GM21529 (cell line): Measurements from ENCODE around the gene CDKAL1.
A peak's percentile ranks its signal among the peaks of the same experiment; 100 is the strongest.
"Not testable (repeated sequence)": the region's sequence is repeated elsewhere in the genome, so short reads cannot be mapped to it uniquely, and the experiment has no call there.

Experiments used
- ATAC-seq: cut with Tn5 transposase; IDR thresholded peaks from one replicate; pipeline ENCODE4 v1.9.1; 2021; ENCODE audit not compliant: unreplicated experiment

CDKAL1 gene

DNA sequence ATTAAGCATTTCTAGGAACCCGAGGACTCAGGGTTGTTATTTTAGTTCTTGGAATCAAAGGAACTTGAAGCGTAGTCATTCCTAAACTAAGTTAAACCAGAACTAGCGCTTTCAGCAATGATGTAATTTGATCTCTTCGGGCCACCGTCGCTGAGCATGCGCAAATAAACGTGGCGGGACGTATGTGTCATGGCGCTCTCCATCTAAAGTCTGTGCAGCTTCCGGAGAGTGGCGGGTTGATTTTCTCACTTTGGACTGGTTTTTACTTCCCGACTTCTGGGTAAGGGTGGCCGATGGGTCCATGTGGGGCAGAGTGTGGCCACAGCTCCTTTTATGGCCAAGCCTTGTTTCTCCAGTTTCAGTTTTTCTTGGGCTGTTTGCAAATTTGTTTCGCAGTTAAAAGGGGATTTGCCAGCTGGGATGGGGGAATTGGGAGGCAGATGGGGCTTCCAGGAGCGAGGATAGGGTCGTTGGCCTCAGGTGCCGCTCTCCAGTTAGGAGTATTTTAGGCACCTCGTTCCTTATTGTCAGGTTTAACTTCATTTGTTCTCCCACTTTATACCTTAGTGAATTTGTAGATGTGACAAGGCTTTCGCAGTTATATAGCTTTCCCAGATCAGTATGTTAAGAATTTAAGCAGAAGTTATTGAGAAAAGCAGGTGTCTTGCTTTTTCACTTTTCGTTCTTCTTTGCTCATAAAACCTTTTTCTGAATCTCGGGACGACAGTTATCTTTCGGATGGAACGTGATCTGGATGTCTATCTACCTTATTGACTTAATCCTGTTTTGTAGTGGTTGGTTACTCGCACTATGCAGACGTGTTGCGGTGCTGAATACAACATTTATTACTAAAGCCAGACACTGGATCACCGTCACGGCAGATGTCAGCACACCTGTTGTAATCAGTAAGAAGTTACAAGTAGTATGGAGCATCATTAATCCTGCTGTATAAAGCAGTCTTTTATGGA, at the start of gene CDKAL1:
Gene CDKAL1 (plus strand): TSS at position 163 of the 968 bp plus-strand sequence. CDS start 11,894 bp downstream, outside the sequence.
- ATAC-seq, result peak; percentile 89

DNA sequence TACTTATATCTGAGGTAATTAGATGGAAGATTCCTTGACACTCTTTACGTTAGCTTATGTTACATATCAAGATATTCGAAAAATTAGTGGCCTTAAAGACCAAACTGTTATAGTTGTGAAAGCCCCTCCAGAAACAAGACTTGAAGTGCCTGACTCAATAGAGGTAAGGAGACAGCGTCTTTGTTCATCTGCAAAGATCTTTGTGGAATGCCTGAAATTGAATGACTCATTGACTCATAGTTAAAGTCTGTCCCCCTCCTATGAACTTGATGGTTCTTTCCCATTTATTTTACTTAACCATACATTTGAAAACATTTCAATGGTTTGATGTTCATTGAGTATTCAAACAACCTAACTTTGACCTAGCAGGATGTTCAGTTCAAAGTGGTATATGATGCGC, 47.6 kb upstream of the CDKAL1 start:
- ATAC-seq, result no peak

DNA sequence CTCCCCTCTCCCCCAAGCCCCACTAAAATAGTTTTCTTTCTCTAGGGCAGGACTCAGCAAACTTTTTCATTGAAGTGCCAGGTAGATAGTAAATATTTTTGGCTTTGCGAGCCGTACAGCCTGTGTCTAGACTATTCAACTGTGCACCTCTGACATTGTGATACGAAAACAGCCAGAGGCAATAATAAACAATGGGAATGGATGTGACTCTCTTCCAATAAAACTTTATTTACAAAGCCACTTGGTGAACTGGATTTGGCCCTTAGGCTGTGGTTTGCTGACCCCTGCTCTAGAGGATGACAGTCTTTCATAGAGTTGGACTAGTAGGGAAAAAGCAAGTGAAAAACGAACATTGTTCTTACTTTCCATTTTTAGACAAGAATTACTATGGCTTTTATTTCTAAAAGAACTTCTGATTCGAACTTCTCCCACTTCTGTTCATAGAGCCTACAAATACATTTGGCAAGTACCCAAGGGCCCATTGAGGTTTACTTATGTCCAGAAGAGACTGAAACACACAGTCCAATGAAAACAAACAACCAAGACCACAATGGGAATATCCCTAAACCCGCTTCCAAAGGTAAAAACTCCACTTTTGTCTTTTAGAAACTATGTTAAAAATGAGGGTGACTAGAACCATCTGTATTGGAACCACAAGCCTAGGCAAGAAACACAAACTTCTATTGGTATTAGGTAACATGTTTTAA, 46.4 kb upstream of the CDKAL1 start:
- no peak for ATAC-seq

DNA sequence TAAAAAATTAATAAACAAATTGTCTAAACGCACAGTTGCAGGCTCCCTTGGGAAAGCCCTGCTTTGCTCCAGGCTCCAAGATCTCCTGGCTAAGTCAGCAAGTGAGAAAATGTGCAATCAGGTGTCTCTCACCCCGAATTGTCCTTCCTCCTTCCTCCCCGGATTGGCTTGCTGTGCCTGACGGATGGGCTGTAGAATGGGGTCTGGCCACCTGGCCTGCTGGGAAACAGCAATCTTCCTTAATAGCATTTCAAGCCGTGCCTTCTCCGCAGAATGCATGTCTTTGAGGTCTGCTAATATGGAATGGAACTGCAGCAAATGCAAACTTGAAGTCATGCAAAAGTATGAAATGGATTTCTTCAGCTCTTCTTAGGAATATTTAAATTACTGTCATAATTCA, 43.7 kb upstream of the CDKAL1 start:
- ATAC-seq, result no peak

DNA sequence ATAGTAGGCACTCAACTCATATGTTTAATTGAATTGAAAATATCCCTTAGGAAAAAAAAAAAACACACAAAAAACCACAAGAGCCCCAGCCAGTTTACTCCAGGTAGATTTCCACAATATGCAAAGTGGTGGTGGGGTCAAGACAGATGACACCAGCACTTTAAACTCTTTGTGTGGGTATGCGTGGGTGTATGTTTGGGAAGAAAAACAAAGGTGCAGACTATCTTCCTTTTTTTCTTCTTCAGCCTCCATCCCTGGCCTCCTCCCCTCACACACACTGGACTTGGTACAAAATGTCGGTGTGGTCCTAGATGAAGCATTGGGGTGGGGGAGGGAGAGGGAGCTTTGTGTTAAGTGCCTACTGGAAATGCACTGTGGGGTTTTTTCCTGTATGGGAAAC, 42.2 kb upstream of the CDKAL1 start:
- ATAC-seq, result no peak

DNA sequence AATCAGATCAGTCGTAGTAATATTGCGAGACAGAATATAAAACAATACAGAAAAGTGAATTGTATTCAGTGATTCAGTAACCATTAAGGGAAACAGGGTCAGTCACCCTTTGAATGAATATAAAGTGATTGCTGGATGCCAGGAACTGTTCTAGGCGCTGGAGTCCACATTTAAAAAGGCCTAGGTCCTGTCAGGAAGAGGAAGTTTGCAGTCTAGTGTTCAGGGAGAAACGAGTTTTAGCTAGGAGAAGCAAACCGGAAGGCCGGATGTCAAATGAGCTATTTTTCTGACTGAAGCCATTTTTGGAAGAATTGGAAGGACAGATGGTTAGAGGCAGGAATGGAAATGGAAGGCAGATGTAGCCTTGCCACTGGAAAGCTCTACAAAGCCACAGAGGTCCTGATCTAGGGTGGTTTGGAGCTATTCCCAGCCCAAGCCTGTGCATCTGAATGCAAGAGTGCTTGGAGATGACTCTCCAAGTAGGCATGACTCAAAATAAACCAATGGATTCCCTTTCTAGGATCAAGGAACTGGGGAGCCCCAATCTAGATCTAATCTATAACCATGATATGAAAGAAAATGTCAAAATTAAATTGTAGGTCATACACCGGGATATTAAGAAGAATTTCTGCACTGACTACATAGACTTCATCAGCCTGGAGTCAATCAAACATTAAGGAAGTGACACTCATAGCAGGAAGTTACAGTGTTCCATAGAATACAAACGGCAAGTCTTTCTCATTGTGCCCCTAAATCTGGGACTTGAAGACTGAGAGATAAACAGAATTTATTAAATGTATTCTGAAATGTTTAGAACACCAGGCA, 36.8 kb upstream of the CDKAL1 start:
- no peak for ATAC-seq

DNA sequence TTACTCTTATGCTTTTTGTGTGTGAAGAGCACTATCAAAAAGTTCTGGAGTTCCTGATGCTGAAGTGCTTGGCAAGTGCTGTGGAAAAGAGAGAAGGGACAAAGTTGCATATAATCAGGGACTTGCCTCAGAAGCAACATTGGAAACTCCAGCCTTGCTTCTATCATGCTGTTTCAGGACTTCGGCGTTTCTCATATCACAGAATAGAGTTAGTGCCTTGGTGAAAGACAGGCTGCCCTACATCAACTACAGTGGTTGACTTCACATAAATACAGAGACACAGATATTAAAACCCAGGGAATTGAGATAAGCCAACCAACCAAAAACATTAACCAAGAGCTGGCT, 36.2 kb upstream of the CDKAL1 start:
- no peak for ATAC-seq

DNA sequence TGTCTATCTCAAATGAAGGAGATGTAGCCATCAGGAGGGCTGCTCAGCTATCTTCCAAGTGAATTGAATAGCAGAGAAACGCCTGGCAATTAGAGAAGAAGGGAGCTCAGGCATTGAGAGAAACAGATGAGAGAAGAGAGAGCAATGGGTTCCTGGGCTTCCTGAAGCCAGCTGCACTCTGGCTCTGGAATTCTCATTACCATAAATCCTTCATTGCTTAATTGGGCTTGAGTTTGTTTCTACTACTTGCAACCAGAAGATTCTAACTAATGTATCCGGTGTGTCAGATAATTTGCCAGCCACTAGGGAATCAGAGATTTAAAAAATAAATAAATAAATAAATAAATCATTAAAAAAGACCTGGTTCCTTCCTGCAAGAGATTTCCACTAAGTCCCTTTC, 25.0 kb upstream of the CDKAL1 start:
- no peak for ATAC-seq

DNA sequence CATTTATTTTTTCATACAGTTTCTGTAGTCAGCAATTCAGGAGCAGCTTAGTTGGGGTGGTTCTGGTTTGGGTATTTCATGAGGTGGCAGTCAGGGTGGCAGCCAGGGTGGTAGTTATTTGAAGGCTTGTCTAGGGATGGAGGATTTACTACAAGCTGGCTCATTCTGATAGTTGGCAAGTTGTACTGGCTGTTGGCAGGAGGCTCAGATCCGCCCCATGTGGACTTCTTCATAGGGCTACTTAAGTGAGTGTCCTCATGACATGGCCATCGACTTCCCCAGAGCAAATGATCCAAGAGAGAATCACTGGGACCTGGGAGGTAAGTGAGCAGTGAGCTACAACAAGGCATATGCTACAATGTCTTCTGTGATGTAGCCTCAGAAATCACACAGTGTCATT, 22.4 kb upstream of the CDKAL1 start:
- no peak for ATAC-seq

DNA sequence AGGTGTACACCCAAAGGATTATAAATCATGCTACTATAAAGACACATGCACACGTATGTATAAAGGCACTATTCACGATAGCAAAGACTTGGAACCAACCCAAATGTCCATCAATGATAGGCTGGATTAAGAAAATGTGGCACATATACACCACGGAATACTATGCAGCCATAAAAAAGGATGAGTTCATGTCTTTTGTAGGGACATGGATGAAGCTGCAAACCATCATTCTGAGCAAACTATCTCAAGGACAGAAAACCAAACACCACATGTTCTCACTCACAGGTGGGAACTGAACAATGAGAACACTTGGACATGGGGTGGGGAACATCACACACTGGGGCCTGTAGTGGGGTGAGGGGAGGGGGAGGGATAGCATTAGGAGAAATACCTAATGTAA, 9.0 kb upstream of the CDKAL1 start:
- ATAC-seq, result not testable (repeated sequence)

DNA sequence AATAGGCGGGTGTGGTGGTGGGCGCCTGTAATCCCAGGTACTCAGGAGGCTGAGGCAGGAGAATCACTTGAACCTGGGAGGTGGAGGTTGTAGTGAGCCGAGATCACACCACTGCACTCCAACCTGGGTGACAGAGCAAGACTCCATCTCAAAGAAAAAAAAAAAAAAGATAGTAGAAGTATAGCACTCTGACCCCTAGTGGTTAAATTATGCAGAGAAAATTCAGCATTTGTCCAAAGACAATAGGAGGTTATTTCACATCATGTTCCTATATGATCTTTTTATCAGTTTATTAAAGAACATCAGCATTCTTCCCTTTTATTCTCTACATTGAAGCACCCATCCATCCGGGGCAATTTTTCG, 5.2 kb upstream of the CDKAL1 start:
- ATAC-seq, result peak; percentile 58

DNA sequence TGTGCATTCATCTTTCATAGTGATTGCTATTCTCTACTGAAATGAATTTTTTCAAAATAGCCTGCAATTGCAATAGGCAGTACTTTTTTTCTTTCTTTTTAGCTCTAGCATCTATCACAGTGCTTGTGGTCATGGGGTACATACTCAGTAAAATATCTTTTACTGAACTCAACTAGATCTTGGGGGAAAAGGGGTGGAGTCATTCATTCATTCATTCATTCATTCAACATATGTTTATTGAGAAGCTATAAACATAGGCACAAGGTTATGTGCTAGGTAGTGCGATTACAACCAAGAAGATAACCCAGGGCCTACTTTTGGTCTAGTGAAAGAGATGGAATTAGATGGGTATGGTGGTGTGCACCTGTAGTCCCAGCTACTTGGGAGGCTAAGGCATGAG, 1.4 kb upstream of the CDKAL1 start:
- ATAC-seq, result no peak

DNA sequence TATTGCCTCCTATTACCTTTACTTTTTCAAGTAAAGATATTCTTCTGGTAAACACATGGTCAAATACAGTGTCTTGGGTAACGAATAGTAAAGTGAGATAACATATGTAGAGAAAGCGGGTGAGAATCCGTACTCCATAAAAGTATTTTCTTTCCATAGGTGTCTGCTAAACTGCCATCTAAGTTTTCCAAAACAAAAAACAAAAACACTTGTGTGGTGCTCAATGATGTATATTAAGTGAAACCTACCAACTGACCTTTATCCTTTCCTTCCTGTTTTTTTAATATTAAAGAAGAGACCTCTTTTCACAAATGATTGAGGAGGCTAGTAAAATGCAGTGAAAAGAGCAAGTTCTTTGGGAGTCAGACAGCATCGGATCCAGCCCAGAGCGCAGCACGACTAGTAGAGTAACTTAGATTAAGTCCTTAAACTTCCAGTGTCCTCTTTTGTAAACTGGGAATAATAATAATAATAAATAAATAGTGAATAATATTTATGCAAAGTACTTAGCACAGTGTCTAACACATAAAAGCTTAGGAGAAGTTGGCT, 437 bp upstream of the CDKAL1 start:
- peak; percentile 3 for ATAC-seq

DNA sequence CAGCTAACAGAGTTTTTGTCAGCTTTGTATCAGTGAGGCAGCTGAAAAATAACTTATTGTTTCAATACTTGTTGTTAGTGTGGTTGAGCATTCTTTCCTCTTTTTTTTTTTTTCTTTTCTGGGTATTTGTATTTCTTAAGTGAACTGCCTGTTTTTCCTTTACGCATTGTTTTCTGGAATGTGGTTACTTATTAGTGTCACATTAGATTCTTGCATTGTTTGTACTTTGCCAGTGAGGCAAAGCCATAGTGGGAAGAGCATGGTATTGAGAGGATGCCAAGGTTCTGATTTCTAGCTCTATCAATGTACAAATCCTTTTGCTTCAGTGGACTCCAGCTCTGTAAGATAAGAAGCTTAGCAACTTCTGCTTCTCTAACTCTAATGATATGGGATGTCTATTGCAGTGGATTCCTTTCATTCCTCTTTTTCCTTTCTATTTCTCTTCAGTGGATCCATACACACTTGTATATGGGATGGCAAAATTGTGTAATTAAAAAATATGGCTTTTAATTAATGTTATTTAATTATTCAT, 3.9 kb downstream of the CDKAL1 start:
- no peak for ATAC-seq

DNA sequence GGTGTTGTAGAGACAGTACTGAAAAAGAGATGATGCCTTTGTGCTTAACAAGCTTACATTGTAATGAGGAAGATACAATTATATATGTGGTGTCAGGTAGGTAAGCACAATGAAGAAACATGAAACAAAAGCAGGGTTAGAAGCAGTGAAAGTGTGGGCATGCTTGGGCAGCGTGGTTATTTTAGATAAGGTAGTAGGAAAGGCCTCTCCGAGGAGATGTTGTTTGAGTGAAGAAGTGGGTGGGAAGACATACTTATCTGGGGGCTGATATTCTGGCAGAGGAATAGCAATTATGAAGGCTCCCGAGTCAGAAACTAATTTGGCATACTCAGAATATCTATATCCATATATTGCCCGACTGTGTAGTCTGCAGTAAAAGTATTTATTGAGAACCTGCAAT, 4.7 kb downstream of the CDKAL1 start:
- ATAC-seq, result no peak

DNA sequence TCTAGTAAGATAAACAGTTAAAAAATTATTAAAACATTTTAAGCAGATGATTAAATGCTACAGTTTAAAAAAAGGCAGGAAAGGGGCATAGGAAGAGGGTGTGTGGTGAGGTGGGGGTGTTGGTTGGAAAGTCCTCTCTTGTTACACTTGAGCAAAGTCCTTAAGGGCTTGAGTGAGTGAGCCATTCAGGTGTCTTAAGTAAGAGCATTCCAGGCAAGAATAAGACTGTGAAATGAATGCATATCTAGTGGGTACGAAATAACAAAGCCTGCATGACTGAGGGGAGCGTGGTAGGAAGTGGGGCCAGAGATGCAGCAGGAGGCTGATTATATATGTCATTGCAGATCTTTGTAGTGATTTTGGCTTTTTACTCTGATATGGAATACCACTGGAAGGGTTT, 5.1 kb downstream of the CDKAL1 start:
- no peak for ATAC-seq

DNA sequence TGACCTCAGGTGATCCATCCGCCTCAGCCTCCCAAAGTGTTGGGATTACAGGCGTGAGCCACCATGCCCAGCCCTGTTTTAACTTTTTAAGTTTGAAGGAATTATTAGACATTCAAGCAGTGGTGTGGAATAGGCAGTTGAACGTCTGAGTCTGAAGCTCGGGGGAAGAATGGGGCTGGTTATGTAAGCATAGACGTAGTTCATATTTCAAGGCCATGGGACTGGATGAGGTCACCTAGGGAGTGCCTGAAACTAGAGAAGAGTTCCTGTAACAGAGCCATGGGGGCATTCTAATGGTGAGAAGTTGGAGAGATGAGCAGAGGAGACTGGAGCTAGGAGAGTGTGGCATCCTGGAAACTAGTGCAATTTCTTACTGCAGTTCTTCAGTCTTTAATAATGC, 6.4 kb downstream of the CDKAL1 start:
- ATAC-seq, result no peak

DNA sequence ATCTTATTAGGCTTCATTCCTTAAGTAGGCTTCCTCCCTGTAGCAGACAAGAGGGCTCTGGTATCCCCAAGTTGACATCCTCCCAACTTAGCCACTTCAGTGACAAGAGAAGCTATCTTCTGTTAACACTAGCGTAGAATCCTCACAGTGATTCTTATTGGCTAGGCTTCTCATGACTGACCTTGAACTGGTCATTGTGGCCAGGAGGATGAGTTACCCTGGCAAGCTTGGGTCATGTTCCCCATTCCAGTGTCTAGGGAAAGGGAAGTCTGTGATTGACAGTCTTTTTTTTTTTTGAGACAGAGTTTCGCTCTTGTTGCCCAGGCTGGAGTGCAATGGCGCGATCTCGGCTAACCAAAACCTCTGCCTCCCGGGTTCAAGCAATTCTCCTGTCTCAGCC, 7.1 kb downstream of the CDKAL1 start:
- no peak for ATAC-seq

DNA sequence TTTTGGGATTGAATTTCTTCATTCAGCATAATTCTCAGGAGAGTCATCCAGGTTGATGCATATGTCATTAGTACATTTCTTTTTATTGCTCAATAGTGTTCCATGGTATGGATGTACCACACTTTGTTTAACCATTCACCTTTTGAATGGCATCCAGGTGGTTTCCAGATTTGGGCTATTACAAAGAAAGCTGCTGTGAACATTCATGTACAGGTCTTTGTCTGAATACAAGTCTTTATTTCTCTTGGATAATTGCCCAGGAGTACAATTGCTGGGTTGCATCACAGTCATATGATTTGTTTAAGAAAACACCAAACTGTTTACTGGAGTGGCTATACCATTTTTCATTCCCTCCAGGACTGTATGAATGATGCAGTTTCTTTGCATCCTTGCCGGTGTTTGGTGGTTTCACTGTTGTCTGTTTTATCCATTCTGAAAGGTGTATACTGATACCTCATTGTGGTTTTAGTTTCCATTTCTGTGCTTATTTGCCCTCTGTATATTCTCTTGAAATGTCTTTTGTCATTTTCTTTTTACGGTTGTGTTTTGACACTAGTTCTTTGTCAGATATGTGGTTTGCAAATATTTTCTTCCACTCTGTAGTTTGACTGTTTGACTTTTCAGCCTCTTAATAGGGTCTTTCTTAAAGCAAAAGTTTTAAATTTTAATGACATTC, 8.8 kb downstream of the CDKAL1 start:
- peak; percentile 100 for ATAC-seq

DNA sequence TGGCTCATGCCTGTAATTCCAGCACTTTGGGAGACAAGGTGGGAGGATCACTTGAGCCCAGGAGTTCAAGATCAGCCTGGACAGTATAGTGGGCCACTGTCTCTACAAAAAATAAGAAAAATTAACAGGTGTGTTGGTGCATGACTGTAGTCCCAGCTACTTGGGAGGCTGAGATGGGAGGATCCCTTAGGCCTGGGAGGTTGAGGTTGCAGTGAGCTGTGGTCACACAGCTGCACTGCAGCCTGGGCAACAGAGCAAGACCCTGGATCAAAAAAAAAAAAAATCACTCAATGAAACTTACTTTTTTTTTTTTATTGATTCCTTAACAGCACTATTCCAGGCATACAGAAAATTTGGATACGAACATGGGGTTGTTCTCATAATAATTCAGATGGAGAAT, 14.0 kb downstream of the CDKAL1 start:
- ATAC-seq, result no peak
